NOMO-1 (cell line): ENCODE data around the gene NOXA1.
A peak's percentile ranks its signal among the peaks of the same experiment; 100 is the strongest.

Source experiments
- DNase-seq, 2 experiments: peaks; one replicate each; lab custom pipeline; 2025; ENCODE audit not compliant: unreplicated experiment in 2 of 2; lab: John Stamatoyannopoulos, UW

The NOXA1 gene

GRCh38 chr9:137480686-137481683 is 57.8 kb downstream of the NOXA1 start:
- no peak for DNase-seq

- DNase-seq = peak; percentile 55 to 69
Observed at GRCh38 chr9:137482094-137482781, 59.0 kb downstream of the NOXA1 start.
